GM18858 (cell line): ENCODE results near the gene MEN1.
"Not testable (repeated sequence)": the region's sequence is repeated elsewhere in the genome, so short reads cannot be mapped to it uniquely, and the experiment has no call there.

Experiments
- ATAC-seq: cut with Tn5 transposase; IDR thresholded peaks from one replicate; pipeline ENCODE4 v1.9.1; 2021; ENCODE audit not compliant: unreplicated experiment

MEN1 gene

DNA sequence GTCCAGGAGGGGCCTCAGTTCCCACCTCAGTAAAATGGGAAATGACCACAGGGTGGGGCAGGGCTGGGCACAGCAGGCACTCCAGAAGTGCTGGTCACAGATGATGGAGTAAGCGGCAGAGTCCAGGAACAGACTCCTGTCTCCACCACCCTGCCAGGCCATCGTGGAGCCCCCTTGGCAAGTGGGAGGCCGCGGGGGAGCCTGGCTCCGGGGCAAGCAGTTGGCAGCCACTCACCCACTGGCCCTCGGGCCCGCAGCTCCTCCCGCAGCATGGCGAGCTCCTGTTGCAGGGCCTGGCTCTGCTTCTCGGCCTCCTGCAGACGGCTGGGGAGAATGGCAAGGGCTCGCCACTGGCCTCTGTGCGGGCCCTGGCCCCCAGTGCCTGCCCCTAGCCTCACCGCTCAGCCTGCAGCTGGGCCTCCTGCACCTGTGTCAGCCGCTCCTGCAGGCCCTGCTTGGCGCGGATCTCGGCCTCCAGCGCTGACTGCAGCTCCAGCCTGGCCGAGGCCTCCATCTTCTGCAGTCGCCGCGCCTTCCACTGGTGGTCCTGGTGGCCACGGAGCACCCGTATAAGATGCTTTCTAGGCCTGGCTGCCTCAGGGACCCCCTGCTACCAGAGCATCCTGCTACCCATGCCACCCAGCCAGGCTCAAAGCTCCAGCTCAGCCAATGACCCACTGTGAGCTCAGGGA is 23.8 kb upstream of the MEN1 start:
- no peak for ATAC-seq

DNA sequence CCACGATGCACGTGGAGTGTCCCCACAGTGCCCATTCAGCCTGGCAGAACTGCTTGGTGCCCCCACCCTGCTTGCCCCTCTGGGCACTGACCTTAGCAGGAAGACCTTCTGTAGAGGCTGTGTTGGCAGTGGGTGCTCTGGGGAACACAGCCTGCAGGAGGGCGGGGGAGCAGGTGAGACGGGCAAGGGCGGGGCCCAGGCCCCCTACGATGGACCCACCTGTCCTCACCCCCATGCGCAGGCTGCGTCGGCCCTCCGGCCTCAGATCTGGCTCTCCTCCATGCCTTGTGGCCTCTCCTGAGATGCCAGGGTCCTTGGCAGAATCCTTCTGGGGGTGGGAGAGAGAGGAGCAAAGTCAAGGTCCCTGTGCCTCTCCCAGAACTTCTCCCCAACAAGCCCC is 23.2 kb upstream of the MEN1 start:
- ATAC-seq: no peak

- no peak for ATAC-seq
Measured at GRCh38 chr11:64833198-64833502, 22.8 kb upstream of the MEN1 start.

GRCh38 chr11:64832467-64833197 is 22.3 kb upstream of the MEN1 start:
- no peak for ATAC-seq

- no peak for ATAC-seq
Measured at GRCh38 chr11:64831411-64831891, 21.1 kb upstream of the MEN1 start.

- ATAC-seq: no peak
Measured at GRCh38 chr11:64829536-64830251, 19.3 kb upstream of the MEN1 start.

- ATAC-seq: no peak
Measured at GRCh38 chr11:64827451-64827839, 17.1 kb upstream of the MEN1 start.

DNA sequence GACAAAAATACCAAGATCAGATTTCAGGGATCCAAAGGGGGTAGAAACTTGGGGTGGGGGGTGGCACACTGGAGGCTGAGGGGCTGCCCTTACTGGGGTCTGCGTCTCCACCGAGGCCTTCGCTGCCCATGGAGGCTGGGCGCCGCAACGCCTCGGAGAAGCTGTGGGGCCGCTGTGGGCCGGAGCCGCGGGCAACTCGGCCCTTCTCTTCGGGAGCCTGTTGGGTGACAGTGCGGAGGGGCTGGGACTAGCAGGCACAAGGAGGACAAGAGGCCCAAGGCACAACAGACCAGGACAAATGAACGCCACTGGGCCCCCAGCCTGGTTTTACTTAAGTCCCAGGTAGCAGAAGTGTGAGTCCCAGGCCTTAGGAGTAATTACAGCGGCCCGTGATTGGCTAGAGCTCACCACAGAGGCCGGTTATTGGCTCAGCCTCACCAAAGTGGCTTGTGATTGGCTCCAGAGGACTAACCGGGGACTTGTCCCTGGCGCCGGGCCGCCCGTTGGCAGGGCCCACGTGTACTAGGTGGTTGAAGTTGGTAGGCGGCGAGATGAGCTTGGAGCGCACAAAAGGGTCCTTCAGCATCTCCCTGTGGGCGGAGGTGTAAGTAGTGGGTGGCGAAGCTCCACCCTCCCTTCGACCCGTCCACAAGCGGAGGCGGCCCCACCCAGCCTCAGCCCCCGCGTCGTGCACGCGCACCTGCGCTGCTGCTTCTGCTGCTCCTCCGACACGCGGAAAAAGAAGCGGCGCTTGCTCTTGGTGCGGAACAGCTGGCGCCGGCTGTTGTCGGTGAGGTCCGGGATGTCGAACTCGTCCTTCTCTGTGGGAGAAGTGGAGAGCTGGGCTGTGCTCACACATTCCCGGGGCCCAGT is 16.5 kb upstream of the MEN1 start:
- no peak for ATAC-seq

DNA sequence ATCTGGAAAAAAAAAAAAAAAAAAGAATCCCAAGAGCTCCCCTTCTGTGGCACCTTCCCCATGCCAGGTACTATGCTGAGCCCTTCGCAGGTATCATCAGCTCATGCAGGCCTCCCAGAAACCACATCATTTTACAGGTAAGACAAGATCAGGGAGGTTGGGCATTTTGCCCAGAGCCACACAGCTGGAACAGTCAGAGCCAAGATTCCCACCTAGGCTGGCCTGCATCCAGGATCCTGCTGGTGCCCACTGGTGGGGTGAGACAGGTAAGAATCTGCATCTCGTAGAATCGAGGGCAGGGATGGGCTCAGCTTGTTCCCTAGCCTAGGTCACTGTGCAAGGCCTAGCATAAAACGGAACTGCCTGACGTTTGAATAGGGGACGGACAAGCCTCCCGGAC is 15.7 kb upstream of the MEN1 start:
- ATAC-seq: no peak

DNA sequence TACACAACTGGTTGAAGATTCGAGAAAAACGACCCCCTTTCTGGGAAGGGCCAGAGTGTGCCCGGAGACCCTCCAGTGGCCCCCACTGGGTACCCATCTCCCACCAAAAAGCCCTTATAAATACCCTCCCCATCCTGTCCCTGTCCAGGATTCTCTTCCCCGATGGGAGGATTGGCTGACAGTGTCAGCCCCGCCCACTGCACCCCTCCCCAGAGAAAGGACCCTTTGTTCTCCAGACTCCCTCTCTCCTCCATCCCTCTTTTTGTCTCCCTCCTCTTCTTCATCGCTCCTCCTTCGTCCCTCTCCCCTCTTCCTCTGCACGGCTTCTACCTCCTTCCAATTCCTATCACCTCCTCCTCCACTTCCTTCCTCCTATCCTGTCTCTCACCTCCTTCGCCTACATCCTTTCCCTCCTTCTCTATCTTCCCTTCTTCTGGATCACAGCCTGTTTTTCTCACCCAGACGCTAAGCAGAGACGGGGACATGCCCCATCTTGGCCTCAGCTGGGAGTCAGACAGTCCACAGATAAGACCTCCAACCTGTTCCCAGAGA is 13.3 kb upstream of the MEN1 start:
- ATAC-seq: no peak

GRCh38 chr11:64817476-64817875 is 7.1 kb upstream of the MEN1 start:
- no peak for ATAC-seq

DNA sequence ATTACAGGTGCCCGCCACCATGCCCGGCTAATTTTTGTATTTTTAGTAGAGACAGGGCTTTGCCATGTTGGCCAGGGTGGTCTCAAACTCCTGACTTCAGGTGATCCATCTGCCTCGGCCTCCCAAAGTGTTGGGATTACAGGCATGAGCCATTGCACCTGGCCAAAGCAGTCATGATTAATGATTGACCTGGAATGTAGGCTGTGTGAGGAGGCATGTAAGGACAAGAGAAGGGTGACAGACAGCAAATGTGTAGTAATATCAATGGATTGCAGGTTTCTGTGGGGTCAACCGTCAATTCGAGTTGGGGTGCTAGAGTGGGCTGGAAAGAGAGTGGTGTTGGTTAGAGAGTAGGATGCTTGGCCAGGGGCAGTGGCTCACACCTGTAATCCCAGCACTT is 5.1 kb upstream of the MEN1 start:
- ATAC-seq: not testable (repeated sequence)

DNA sequence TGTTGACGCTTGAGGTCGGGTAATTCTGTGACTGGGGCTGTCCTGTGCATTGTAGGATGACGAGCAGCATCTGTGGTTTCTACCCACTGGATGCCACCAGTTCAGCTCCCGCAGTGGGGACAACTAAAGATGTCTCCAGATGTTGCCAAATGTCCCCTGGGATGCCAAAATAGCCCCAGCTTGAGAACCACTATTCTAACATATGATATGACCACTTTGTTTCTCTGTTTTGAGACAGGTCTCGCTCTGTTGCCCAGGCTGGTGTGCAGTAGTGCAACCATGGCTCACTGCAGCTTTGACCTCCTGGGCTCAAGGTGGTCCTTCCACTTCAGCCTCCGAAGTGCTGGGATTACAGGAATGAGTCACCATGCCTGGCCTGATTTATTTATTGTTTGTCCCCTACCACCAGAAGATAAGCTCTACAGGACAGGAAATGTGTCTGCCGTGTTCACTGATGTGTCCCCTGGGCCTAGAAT is 4.4 kb upstream of the MEN1 start:
- peak; percentile 39 for ATAC-seq

DNA sequence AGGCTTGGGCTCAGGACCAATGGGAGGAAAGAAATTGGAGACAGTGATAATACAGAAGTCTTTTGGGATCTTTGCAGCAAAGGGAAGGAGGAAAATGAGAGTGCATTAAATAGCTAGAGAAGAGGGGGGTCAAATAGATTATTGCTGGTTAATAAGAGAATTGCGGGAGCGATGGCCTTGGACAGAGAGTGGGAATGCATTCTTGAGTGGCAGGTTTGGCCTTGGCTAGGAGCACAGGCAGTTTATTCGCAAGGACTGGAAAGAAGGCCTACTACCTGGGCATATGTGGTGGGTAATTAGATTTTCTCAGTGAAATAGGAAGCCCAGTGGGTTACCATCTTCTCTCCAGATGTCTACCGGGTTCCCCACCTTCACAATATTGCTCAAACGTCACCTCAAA is 3.5 kb upstream of the MEN1 start:
- no peak for ATAC-seq

- no peak for ATAC-seq
Measured at GRCh38 chr11:64810891-64811272, 531 bp upstream of the MEN1 start.

- no peak for ATAC-seq
Measured at GRCh38 chr11:64809781-64810241, 540 bp downstream of the MEN1 start.

DNA sequence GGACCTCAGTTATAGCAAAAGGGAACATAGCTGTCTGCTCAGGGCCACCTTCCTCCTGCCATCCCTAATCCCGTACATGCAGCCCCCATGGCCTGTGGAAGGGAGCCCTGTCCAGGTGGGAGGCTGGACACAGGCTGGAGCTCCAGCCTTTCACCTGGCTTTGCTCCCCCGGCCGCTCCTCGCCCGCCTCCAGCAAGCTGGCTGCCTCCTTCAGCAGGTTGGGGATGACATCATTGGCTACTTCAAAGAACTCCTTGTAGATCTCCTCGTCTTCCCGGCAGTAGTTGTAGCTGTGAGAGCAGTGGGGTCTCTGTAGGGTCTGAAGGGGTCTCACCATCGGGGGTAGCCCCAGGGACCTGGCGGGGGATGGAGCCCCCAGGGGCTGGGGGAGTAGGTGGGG is 4.9 kb downstream of the MEN1 start:
- ATAC-seq: no peak

DNA sequence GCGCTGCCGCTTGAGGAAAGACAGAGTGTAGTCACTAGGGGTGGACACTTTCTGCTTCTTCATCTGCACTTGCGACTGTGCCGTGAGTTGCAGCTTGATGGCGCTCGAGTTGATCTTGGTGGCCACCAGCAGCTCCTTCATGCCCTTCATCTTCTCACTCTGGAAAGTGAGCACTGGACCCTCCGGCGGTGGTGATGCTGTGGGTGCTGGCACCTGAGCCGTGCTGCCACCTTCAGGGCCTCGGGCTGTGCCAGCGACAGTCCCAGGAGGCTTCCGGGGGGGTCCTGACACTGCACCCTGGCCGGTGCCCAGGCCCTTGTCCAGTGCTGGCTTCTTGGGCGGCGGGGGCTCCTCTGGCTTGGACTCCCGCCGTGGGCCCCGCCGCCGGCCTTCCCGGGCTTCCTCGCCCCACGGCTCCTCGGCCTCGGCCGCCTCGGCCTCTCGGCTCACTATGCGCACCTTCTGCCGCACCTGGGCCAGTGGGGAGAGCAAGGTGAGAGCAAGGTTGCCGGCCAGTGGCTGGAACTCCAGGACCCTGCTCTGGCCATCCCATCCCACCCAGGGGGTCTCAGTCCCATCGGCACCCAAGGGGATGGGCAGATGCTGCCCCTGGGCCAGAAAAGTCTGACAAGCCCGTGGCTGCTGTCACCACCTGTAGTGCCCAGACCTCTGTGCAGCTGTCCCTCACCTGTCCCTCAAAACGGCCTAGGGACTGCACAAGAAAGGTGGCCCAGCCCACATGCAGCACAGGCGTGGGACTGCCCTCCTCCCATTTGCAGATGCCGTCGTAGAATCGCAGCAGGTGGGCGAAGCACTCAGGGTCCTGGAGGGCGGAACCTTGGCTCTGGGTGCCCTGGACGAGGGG is 5.8 kb downstream of the MEN1 start:
- ATAC-seq: no peak

GRCh38 chr11:64803846-64804345 is 6.5 kb downstream of the MEN1 start:
- ATAC-seq: no peak
